ENCODE data around the gene ARHGDIA.
"Not testable (repeated sequence)": the region's sequence is repeated elsewhere in the genome, so short reads cannot be mapped to it uniquely, and the experiment has no call there.

Gene ARHGDIA

DNA sequence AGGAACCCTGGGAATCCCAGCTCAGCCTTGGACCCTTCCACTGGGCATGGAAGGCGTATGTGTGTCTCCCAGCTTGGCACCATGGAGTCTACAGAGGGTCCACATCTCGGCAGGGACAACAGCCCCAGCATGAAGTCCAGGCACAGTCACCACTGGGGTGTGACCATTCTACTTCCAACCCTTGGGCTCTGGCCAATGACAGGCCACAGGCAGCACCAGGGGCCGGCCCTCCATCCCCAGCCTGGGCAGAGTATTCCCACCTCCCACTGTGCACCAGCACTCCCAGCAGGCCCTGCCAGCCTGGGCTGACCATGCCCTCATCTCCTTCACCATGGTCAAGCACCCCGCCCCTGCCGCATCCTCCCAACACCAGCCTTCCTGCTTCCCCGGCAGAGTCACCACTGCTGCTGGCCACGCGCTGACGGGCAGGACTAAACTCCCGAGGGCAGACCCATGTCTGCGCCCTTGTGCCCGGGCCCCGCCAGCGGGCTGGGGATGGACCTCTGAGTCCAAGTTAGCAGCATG is 26.7 kb downstream of the ARHGDIA start:
- no peak for DNase-seq (ENCODE audit: insufficient read length)
- FAIRE-seq: no peak
- TF ChIP-seq POLR2A (IDR thresholded peaks at IDR 0.05; ENCODE audit: low read depth, low read length) (no peak; the same call in 1 of the 2 replicates), POLR2AphosphoS5 (IDR thresholded peaks at IDR 0.05; ENCODE audit: low read depth, low read length) (no peak), TAF1 (IDR thresholded peaks at IDR 0.05; ENCODE audit: borderline replicate concordance, low read depth, low read length) (no peak)

DNA sequence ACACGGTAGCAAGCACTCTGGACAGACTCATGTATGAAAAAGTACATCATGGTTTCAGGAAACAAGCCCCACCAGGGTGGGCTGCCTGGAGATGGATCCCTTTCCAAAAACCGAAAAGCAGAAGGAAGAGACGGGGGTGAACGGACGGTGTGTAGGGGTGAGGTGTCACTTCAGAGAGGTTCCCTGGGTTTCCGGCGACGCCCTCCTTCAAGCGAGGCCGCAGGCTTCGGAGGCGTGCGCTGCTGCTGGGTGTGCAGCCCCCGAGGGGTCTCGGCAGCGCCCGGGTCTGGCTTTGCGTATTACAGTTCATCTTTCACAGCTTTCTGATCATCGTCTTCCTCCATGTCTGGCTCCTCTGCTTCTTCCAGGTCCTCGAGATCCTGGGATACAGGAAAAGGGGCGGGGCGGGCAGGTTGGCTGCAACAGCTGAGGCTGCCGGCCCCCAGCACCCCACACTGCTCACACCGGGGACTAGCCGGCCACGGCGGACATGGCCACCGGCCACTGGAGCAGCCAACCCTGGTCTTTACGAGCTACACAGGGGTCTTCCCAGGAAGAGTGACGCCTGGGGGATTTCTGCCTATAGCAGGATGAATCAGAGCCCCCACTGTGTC is 27.3 kb downstream of the ARHGDIA start:
- no peak for TF ChIP-seq TAF1 (IDR thresholded peaks at IDR 0.05; ENCODE audit: borderline replicate concordance, low read depth, low read length)
- no peak for TF ChIP-seq POLR2AphosphoS5 (IDR thresholded peaks at IDR 0.05; ENCODE audit: low read depth, low read length)
- no peak for TF ChIP-seq POLR2A (IDR thresholded peaks at IDR 0.05; ENCODE audit: low read depth, low read length)
- FAIRE-seq (no peak), DNase-seq (ENCODE audit: insufficient read length) (no peak)

GRCh38 chr17:81842725-81843504 is 28.2 kb downstream of the ARHGDIA start:
- no peak for DNase-seq (ENCODE audit: insufficient read length)
- no peak for FAIRE-seq
- TF ChIP-seq TAF1 (IDR thresholded peaks at IDR 0.05; ENCODE audit: borderline replicate concordance, low read depth, low read length) (no peak), POLR2A (IDR thresholded peaks at IDR 0.05; ENCODE audit: low read depth, low read length) (peak; percentile 11; the same call in 1 of the 2 replicates), POLR2AphosphoS5 (IDR thresholded peaks at IDR 0.05; ENCODE audit: low read depth, low read length) (no peak; the same call in 1 of the 2 replicates)

DNA sequence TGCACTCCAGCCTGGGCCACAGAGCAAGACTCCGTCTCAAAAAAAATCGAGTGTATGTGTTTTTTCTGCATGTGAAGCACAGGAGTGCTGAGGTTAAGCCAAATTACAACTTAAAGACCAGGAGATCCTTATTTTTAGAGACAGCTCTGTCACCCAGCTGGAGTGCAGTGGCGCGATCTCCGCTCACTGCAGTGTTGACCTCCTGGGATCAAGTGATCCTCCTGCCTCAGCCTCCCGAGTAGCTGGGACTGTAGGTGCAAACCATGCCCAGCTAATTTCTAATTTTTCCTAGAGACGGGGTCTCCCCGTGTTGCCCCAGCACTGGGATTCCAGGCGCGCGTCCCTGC is 28.8 kb downstream of the ARHGDIA start:
- TF ChIP-seq TAF1 (IDR thresholded peaks at IDR 0.05; ENCODE audit: borderline replicate concordance, low read depth, low read length): no peak
- no peak for TF ChIP-seq POLR2AphosphoS5 (IDR thresholded peaks at IDR 0.05; ENCODE audit: low read depth, low read length)
- no peak for TF ChIP-seq POLR2A (IDR thresholded peaks at IDR 0.05; ENCODE audit: low read depth, low read length)
- DNase-seq (ENCODE audit: insufficient read length) (no peak), FAIRE-seq (no peak)

DNA sequence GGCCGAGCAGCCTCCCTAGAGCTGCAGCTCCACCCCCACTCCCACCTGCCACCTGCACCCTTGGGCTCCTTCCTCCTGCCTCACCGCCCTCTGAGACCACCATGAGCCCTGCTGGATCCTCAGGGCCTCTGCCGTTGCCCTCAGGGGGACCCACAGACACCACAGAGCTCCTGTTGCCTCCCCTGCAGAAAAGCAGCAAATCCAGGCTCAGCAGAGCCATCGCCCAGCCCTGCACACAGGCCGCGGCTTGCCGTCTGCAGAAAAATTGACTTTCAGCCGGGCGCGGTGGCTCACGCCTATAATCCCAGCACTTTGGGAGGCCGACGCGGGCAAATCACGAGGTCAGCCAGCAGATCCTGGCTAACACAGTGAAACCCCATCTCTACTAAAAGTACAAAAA is 29.3 kb downstream of the ARHGDIA start:
- TF ChIP-seq POLR2A (IDR thresholded peaks at IDR 0.05; ENCODE audit: low read depth, low read length): no peak
- no peak for TF ChIP-seq TAF1 (IDR thresholded peaks at IDR 0.05; ENCODE audit: borderline replicate concordance, low read depth, low read length)
- no peak for TF ChIP-seq POLR2AphosphoS5 (IDR thresholded peaks at IDR 0.05; ENCODE audit: low read depth, low read length)
- no peak for FAIRE-seq
- no peak for DNase-seq (ENCODE audit: insufficient read length)

DNA sequence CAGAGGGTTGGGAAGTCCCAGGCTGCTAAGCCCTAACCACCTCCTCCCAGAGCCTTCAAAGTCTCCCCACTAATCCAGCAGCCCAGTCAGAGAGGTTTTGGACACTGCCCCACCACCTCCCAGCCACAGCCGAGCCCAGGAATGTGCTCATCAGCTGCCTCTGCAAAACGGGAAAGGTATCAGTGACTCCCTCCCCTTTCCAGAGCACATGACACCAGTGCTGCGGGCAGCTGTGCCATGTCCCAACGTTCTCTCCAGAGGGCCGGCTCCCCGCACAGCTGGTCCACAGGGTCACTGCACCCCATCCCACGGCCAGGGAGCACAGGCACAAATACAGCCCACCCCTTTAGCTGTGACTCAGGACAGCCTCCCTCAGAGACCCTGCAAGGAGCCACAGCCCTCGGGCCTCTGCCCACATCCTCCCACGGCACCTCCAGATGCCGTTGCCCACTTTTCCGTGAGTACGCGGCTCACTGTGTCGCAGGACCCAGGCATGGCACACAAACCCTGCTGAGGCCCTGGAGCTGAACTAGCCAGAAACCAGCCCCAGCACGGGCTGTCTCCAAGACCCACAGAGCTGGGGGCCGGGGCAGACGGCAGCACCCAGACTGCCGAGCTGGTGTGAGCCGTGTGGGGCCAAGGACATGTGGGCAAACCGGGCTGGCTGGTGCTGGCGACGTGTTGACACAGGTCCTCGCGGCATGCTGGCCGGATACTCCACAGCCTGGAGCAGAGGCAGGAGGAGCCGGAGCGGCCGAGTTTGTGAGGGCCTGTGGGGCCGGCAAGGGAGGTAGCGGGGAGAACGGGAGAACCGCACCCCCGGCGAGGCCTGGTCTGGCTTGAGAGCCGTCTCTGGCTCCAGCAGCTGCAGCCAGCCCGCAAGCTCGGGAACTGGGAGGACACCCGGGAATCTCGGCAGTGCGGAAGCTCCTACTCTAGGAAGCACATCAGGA is 30.0 kb downstream of the ARHGDIA start:
- FAIRE-seq: no peak
- no peak for DNase-seq (ENCODE audit: insufficient read length)
- no peak for TF ChIP-seq TAF1 (IDR thresholded peaks at IDR 0.05; ENCODE audit: borderline replicate concordance, low read depth, low read length)
- no peak for TF ChIP-seq POLR2AphosphoS5 (IDR thresholded peaks at IDR 0.05; ENCODE audit: low read depth, low read length)
- TF ChIP-seq POLR2A (IDR thresholded peaks at IDR 0.05; ENCODE audit: low read depth, low read length): no peak

DNA sequence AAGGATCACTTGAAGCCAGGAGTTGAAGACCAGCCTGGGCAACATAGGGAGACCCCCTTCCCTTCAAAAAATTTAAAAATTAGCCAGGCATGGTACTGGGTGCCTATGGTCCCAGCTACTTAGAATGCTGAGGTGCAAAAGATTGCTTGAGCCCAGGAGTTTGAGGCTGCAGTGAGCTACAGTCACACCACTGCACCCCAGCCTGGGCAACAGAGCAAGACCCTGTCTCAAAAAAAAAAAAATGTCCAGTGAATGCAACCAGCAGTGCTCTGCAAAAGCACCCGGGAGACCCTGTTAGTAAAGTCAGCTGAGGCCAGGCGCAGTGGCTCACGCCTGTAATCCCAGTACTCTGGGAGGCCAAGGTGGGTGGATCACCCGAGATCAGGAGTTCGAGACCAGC is 31.1 kb downstream of the ARHGDIA start:
- not testable (repeated sequence) for DNase-seq (ENCODE audit: insufficient read length); FAIRE-seq

DNA sequence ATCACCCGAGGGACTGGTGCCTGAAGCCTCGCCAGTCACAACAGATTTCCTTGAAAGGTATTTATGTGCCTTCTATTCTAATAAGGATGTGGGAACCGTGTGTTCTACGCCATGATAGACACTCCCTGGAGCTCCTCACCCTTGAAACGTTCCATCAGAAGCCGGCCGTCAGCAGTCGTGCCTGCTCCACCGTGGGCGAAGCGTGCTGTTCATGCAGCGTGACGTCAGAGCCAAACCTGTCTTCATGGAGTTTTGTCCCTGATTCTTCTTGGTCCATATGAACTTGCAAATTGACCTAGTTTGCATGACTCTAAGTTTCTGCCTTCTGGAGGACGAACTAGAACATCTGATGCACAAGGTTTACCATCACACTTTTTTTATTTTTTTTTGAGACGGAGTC is 31.8 kb downstream of the ARHGDIA start:
- TF ChIP-seq TAF1 (IDR thresholded peaks at IDR 0.05; ENCODE audit: borderline replicate concordance, low read depth, low read length) (no peak), POLR2AphosphoS5 (IDR thresholded peaks at IDR 0.05; ENCODE audit: low read depth, low read length) (no peak), POLR2A (IDR thresholded peaks at IDR 0.05; ENCODE audit: low read depth, low read length) (no peak)
- no peak for FAIRE-seq
- DNase-seq (ENCODE audit: insufficient read length): no peak

DNA sequence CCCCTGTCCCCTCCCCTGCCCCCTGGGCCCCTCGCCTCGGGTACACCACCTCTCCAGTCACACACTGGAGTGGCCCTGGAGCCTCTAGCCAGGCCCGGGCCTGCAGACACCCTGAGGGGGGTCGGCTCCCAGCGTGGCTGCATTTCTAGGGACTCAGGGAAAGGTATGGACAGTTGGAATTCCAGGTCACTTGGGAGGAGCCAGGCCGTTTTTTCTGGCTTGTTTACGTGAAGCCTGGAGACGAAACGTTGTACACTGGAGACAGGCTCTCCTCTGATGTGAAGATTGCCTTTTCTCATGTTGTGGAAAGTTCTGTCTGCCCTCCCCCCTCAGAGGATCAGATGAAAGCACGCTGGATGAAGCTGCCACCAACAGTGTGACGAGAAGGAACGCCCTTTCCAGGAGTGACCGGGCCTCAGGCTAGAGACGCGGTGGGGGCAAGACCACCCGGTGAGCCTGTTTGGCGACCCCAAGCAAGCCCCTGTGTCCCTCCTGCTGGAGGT is 32.3 kb downstream of the ARHGDIA start:
- TF ChIP-seq POLR2A (IDR thresholded peaks at IDR 0.05; ENCODE audit: low read depth, low read length): no peak
- TF ChIP-seq POLR2AphosphoS5 (IDR thresholded peaks at IDR 0.05; ENCODE audit: low read depth, low read length): no peak
- no peak for TF ChIP-seq TAF1 (IDR thresholded peaks at IDR 0.05; ENCODE audit: borderline replicate concordance, low read depth, low read length)
- FAIRE-seq: no peak
- DNase-seq (ENCODE audit: insufficient read length): no peak

DNA sequence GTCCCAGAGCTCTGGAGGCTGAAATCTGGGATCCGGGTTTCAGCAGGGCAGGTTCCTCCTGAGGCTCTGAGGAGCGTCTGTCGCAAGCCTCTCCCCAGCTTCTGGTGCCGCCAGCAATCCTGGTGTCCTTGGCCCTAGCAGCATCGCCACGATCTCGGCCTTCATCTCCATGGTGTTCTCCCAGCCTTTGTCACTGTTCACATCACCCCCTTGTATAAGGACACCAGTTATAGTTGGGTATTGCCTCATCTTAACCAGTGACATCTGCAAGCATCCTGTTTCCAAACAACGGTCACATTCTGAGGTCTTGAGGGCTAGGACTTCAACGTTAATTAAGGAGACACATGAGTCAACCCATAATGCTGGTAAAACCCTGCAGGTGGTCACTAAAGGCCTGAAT is 33.5 kb downstream of the ARHGDIA start:
- DNase-seq (ENCODE audit: insufficient read length) (no peak), FAIRE-seq (no peak)
- TF ChIP-seq TAF1 (IDR thresholded peaks at IDR 0.05; ENCODE audit: borderline replicate concordance, low read depth, low read length) (no peak), POLR2AphosphoS5 (IDR thresholded peaks at IDR 0.05; ENCODE audit: low read depth, low read length) (no peak), POLR2A (IDR thresholded peaks at IDR 0.05; ENCODE audit: low read depth, low read length) (no peak)

DNA sequence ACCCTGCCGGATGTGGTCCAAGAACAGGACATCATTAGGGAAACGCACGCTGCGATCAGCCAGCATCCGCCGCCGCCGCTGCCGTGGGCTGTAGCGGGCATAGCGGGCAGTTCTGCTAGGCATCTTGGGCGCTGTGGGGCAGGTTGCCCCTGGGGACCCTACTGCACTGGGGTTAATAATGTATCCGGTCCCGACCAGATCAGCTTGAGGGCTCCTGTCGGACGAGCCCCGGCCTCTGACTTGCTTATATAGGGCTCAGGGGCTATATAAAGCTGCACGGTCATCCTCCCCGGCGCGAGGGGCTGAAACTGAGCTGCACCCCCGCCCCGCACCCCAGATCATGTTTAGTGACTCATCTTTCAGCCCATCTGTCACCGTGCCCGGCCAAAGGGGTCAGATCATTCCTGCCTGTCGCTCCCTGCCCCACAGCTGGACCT is 36.3 kb downstream of the ARHGDIA start, which contains the start of gene PPP1R27:
Gene PPP1R27 (minus strand): TSS at position 220 of the 437 bp plus-strand sequence. CDS start 97 bp downstream, at position 123.
- FAIRE-seq (no peak), DNase-seq (ENCODE audit: insufficient read length) (no peak)

More for the DNA sequence above, 36.3 kb downstream of the ARHGDIA start, which contains the start of gene PPP1R27:
- no peak for TF ChIP-seq POLR2AphosphoS5 (IDR thresholded peaks at IDR 0.05; ENCODE audit: low read depth, low read length)
- TF ChIP-seq TAF1 (IDR thresholded peaks at IDR 0.05; ENCODE audit: borderline replicate concordance, low read depth, low read length): no peak
- TF ChIP-seq POLR2A (IDR thresholded peaks at IDR 0.05; ENCODE audit: low read depth, low read length): no peak
